Tibial artery (tissue), 4 donors: Measurements from ENCODE around the gene PNPLA1.

ENCODE experiments used
- DNase-seq, 2 donors: peaks; one replicate each; pipeline ENCODE4 v3.0.0-alpha.2; 2019
- H3K27ac ChIP-seq, 2 donors: fragments of 200-600 bp; sonication (generic) in 1 of 2; 1 replicate in 1 of 2; 2 replicates in 1 of 2; pipeline ENCODE4 v1.5.1; 2018 to 2019; ENCODE audit warnings: mild to moderate bottlenecking in 1 of 2
- H3K27me3 ChIP-seq, 2 donors: fragments of 200-600 bp; sonication (generic) in 1 of 2; one replicate each; pipeline versions ENCODE4 v1.5.1 to v1.6.0; 2016 to 2019
- H3K36me3 ChIP-seq, 3 donors: fragments of 200-600 bp; sonication (generic) in 2 of 3; one replicate each; pipeline ENCODE4 v1.5.1; 2016 to 2019; ENCODE audit warnings: mild to moderate bottlenecking in 2 of 3
- H3K4me1 ChIP-seq, 4 donors: fragments of 200-600 bp; sonication (generic) in 2 of 4; 1 replicate in 3 of 4; 2 replicates in 1 of 4; pipeline ENCODE4 v1.5.1; 2016 to 2019
- H3K4me3 ChIP-seq, 2 donors: fragments of 200-600 bp; sonication (generic) in 1 of 2; 1 replicate in 1 of 2; 2 replicates in 1 of 2; pipeline ENCODE4 v1.5.1; 2018 to 2019; ENCODE audit warnings: mild to moderate bottlenecking in 2 of 2
- H3K9me3 ChIP-seq, 3 donors: fragments of 200-600 bp; sonication (generic) in 1 of 3; one replicate each; pipeline ENCODE4 v1.5.1; 2016 to 2019
- intact Hi-C: fragments of 100-400 bp; cut with DNase I; formaldehyde crosslinking; loops from one replicate; pipeline ENCODE4 v1.15.0; 2023; ENCODE audit warnings: low total_unique reads
- TF ChIP-seq, protein P1 (sequence below), 2 experiments: fragments of 200-600 bp in 1 of 2; fragments of 450-650 bp in 1 of 2; IDR thresholded peaks; one replicate each; pipeline ENCODE4 v1.5.1; 2017 to 2019; ENCODE audit warnings: antibody characterized with exemption in 2 of 2, mild to moderate bottlenecking in 1 of 2, moderate library complexity in 1 of 2

The PNPLA1 gene

DNA sequence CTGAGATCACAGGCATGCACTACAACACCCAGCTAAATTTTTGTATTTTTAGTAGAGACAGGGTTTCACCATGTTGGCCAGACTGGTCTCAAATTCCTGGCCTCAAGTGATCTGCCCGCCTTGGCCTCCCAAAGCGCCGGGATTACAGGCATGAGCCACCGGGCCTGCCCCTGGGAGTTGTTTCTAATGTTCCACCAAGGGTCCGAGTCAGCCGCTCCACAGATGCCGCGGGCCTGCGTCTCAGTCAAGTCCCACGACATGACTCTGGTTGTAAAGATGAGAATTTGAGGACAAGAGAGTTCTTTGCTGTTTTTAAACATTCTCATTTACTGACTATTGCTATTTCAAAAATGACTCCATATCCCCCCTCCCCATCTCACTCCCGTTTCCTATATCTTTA lies 36.0 kb downstream of the PNPLA1 start:
- Histone ChIP-seq H3K4me1 (peaks cover 0 to 13% (median 5%) of the 10 kb centered on the region in 4 donors), H3K36me3 (no peaks in the 10 kb centered on the region), H3K27ac (no peak overlapping the region), H3K4me3 (no peak overlapping the region), H3K9me3 (no peaks in the 10 kb centered on the region), H3K27me3 (peaks cover 0 to 10% of the 10 kb centered on the region in 2 donors)
- DNase-seq: no peak
- TF ChIP-seq, protein P1, sequence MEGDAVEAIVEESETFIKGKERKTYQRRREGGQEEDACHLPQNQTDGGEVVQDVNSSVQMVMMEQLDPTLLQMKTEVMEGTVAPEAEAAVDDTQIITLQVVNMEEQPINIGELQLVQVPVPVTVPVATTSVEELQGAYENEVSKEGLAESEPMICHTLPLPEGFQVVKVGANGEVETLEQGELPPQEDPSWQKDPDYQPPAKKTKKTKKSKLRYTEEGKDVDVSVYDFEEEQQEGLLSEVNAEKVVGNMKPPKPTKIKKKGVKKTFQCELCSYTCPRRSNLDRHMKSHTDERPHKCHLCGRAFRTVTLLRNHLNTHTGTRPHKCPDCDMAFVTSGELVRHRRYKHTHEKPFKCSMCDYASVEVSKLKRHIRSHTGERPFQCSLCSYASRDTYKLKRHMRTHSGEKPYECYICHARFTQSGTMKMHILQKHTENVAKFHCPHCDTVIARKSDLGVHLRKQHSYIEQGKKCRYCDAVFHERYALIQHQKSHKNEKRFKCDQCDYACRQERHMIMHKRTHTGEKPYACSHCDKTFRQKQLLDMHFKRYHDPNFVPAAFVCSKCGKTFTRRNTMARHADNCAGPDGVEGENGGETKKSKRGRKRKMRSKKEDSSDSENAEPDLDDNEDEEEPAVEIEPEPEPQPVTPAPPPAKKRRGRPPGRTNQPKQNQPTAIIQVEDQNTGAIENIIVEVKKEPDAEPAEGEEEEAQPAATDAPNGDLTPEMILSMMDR (IDR thresholded peaks at IDR 0.05): no peak
- intact Hi-C loops: no loop called here

DNA sequence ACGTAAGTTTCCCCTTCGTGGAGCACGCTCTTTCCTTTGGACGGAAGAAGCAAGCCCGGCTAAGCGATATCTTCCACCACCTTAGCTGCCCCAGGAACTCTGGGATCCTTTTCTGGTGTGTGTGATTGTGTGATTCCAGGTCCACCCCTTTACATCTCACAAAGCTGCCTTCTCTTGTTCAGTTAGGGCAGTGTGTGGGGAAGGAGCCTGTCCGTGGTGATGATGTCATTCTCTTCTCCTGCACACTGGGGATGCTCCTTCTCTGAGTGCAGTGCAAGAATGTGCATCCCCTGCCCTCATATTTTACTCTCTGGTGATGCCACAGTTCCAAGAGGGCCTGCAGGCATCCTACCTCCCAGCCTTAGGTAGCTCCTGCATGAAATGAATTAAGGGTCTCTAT lies 36.5 kb downstream of the PNPLA1 start:
- no peaks in the 10 kb centered on the region for H3K36me3 ChIP-seq
- no peak overlapping the region for H3K27ac ChIP-seq
- no peak for DNase-seq
- TF ChIP-seq, protein P1 (IDR thresholded peaks at IDR 0.05): no peak
- peaks cover 0 to 7% of the 10 kb centered on the region in 2 donors for H3K27me3 ChIP-seq
- H3K4me3 ChIP-seq: no peak overlapping the region
- no peaks in the 10 kb centered on the region for H3K9me3 ChIP-seq
- intact Hi-C loops: no loop called here
- H3K4me1 ChIP-seq: peaks cover 0 to 12% (median 5%) of the 10 kb centered on the region in 4 donors

DNA sequence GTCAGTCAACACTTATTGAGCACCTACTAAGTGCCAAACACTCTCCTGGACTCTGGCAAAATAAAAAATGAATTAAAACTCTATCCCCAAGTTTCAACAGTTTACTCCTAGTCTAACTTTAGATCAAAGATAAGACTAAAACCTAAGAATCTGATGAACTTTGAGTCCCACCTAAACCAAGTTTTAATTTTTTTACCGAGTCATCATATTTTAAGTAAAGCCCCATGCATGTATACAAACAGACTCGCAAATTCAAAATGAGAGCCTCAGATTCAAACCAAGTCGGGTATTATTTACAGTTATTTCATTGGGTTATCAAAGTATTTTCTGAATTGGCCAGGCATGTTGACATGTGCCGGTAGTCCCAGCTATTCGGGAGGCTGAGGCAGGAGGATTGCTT lies 38.7 kb downstream of the PNPLA1 start:
- Histone ChIP-seq H3K36me3 (no peaks in the 10 kb centered on the region), H3K4me1 (peaks cover 0 to 14% (median 10%) of the 10 kb centered on the region in 4 donors), H3K9me3 (no peaks in the 10 kb centered on the region), H3K27ac (no peak overlapping the region), H3K27me3 (no peaks in the 10 kb centered on the region), H3K4me3 (no peak overlapping the region)
- intact Hi-C loops: no loop called here
- TF ChIP-seq, protein P1 (IDR thresholded peaks at IDR 0.05): no peak
- DNase-seq: no peak

DNA sequence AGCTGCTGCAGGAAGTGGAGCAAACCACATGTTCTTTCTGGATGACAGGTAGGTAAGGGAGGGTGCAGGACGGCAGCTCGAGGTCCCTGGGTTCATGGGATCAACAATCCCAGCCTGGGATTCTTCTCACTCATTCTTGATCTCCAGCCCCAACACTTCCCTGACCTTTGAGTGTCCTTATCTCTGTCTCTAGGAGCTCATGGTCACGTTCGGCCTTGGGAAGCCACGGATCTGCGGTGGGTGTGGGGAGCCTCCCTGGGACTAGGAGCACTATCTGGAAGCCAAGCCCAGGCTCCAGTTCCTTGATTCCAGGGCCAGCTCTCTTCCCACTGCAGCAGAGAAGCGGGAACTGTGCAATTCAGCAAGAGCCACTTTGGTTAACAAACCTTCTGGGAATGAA lies 39.3 kb downstream of the PNPLA1 start:
- no peaks in the 10 kb centered on the region for H3K36me3 ChIP-seq
- intact Hi-C loops: no loop called here
- no peak for DNase-seq

DNA sequence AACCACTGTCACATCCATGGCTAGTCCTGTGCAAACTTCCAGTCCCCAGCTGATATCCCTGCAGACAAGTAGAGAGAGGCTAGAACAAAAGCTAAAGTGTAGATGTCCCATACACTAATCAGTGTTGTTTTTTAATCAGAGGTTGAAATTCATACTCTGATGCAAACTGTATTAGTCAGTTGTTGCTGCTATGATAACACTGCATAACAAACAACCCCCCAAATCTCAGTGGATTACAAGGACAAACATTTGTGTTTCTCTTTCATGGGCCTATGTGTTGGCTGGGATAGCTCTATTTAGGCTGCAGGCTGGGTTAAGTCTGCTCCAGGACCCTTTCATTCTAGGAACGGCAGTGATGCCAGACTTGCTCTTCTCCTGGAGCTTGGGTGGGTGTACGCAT lies 40.0 kb downstream of the PNPLA1 start:
- no peak overlapping the region for H3K4me3 ChIP-seq
- no peak for DNase-seq
- H3K27ac ChIP-seq: no peak overlapping the region
- TF ChIP-seq, protein P1 (IDR thresholded peaks at IDR 0.05): no peak
- no peaks in the 10 kb centered on the region for H3K9me3 ChIP-seq
- intact Hi-C loops: no loop called here
- no peaks in the 10 kb centered on the region for H3K36me3 ChIP-seq
- H3K27me3 ChIP-seq: no peaks in the 10 kb centered on the region
- peaks cover 0 to 16% (median 10%) of the 10 kb centered on the region in 4 donors for H3K4me1 ChIP-seq

More for the DNA sequence above, 39.3 kb downstream of the PNPLA1 start:
- TF ChIP-seq, protein P1 (IDR thresholded peaks at IDR 0.05): no peak
- Histone ChIP-seq H3K27ac (no peak overlapping the region), H3K27me3 (no peaks in the 10 kb centered on the region), H3K4me3 (no peak overlapping the region), H3K4me1 (peaks cover 0 to 16% (median 10%) of the 10 kb centered on the region in 4 donors), H3K9me3 (no peaks in the 10 kb centered on the region)
